Measurements from ENCODE around the gene PRIMPOL.
"Not testable (repeated sequence)": the region's sequence is repeated elsewhere in the genome, so short reads cannot be mapped to it uniquely, and the experiment has no call there.

Gene PRIMPOL

DNA sequence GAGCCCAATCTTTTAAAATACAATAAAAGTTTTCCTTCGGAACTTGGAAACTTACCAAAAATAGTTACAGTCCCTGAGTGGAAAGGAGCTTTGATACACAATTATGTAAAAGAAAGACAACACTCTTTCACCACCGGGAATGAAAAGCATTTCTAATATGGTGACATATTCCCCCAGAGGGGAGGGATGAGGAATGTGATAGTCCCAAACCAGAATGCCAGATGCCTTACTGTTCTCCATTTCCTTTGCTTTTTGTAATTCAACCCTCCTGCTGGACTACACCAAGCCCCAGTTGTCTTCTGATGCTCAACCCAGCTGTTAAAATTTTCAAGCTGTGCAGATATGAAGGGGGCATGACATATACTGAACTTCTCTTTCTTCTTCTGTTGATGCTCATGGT lies 4.1 kb downstream of the PRIMPOL start:
- no peak overlapping the region for H3K4ac ChIP-seq (ENCODE audit: low read depth, low read length)
- H2BK5ac ChIP-seq (ENCODE audit: low read length), result no peak overlapping the region
- no peaks in the 10 kb centered on the region for H3K27me3 ChIP-seq (ENCODE audit: insufficient read depth, low read length, poor library complexity)
- no peak overlapping the region for H2AK5ac ChIP-seq (ENCODE audit: low read length)
- no peak overlapping the region for H3K4me2 ChIP-seq (ENCODE audit: low read length)
- no peak overlapping the region for H3K56ac ChIP-seq (ENCODE audit: low read length)
- peaks cover 2% of the 10 kb centered on the region for H3K79me1 ChIP-seq (ENCODE audit: low read length)
- no peak overlapping the region for H3K27ac ChIP-seq (ENCODE audit: low read depth, low read length)
- no peak overlapping the region for H3K18ac ChIP-seq (ENCODE audit: low read length)
- no peak overlapping the region for H2BK15ac ChIP-seq (replicated peaks; ENCODE audit: low read depth)
- peak; percentile 34 for DNase-seq
- no peak overlapping the region for H4K5ac ChIP-seq (ENCODE audit: low read length)
- peaks cover 3% of the 10 kb centered on the region for H3K79me2 ChIP-seq (ENCODE audit: control insufficient read depth, insufficient read depth, low read length)
- no peak overlapping the region for H3K23ac ChIP-seq (ENCODE audit: low read length)
- no peaks in the 10 kb centered on the region for H3K36me3 ChIP-seq (ENCODE audit: control insufficient read depth, insufficient read depth, low read length)
- H3K4me1 ChIP-seq (ENCODE audit: control insufficient read depth, low read depth, low read length), result peaks cover 2% of the 10 kb centered on the region
- no peak overlapping the region for H2BK120ac ChIP-seq (ENCODE audit: low read depth, low read length)
- no peak overlapping the region for H4K8ac ChIP-seq (ENCODE audit: low read depth, low read length)
- H3K4me3 ChIP-seq (ENCODE audit: low read length), result no peak overlapping the region
- H3K9ac ChIP-seq (ENCODE audit: low read length), result no peak overlapping the region
- WGBS (ENCODE audit: extremely low coverage, insufficient coverage, low lambda C conversion rate), result no CpG with 5 or more reads among the region's 2 CpGs

DNA sequence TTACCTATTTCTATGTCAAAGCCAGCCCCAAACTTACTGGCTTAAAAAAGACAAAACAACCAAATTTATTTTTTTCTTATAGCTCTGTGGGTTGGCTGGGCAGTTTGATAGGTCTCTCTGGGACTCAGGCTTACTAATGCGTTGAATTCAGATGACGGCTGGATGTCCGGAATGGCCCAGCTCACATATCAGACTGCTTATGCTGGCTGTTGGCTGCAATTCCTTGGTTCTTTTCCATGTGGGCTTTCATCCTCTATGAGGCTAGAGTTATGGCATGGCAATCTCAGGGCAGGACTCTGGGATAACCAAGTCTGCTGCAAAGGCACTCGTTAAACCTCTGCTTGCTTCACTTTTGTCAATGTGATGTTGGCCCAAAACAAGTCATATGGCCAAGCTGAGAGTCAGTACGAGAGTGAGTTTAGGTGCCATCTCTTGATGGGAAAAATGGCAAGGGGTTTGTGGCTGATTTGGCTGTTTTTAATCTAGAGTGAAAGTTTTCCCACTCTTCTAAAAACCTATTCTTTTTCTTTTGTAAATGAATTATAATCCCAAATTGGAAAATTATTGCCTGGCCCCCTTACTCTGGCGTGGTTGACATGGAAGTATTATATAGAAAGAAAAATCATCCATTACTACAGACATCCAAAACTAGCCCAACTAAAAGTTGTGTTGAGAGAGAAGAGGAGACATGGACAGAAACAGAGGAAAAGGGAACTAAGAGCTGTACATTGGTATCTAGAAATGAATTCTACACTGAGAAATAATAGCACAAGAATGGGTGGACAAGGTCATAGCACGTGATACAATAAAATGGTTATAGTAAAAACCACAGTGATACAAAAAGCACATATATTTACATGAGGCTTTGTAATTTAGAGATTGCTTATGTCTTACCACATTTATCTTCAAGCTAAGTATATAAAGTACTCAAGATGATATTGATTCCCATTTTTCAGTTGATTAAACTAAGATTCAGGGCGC lies 6.6 kb downstream of the PRIMPOL start:
- Histone ChIP-seq H2BK5ac (ENCODE audit: low read length) (no peak overlapping the region), H3K27me3 (ENCODE audit: insufficient read depth, low read length, poor library complexity) (no peaks in the 10 kb centered on the region), H3K4ac (ENCODE audit: low read depth, low read length) (no peak overlapping the region), H3K79me1 (ENCODE audit: low read length) (no peaks in the 10 kb centered on the region), H3K4me2 (ENCODE audit: low read length) (no peak overlapping the region), H3K79me2 (ENCODE audit: control insufficient read depth, insufficient read depth, low read length) (no peaks in the 10 kb centered on the region), H3K18ac (ENCODE audit: low read length) (no peak overlapping the region), H2AK5ac (ENCODE audit: low read length) (no peak overlapping the region), H3K9ac (ENCODE audit: low read length) (no peak overlapping the region), H3K36me3 (ENCODE audit: control insufficient read depth, insufficient read depth, low read length) (no peaks in the 10 kb centered on the region), H3K56ac (ENCODE audit: low read length) (no peak overlapping the region), H3K4me1 (ENCODE audit: control insufficient read depth, low read depth, low read length) (no peaks in the 10 kb centered on the region), H2BK120ac (ENCODE audit: low read depth, low read length) (no peak overlapping the region), H4K5ac (ENCODE audit: low read length) (no peak overlapping the region), H3K23ac (ENCODE audit: low read length) (no peak overlapping the region), H2BK15ac (replicated peaks; ENCODE audit: low read depth) (no peak overlapping the region), H3K4me3 (ENCODE audit: low read length) (no peak overlapping the region), H4K8ac (ENCODE audit: low read depth, low read length) (no peak overlapping the region), H3K27ac (ENCODE audit: low read depth, low read length) (no peak overlapping the region)
- no CpG with 5 or more reads among the region's 8 CpGs for WGBS (ENCODE audit: extremely low coverage, insufficient coverage, low lambda C conversion rate)
- no peak for DNase-seq

DNA sequence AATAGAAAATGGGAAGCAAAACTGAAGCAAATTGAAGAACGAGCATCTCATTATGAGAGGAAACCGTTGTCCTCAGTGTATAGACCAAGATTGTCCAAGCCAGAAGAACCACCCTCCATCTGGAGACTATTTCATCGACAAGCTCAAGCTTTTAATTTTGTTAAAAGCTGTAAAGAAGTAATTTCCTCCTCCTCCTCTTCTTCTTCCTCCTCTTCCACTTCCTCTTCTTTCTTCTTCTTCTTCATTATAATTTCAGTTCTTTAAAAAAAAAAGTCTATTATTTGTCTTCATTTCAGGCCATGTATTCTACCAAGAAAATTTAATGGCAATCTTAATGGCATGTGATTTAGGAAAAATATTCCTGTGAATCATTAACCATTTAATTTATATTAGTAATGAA lies 7.6 kb downstream of the PRIMPOL start:
- Histone ChIP-seq H2BK120ac (ENCODE audit: low read depth, low read length) (no peak overlapping the region), H3K27ac (ENCODE audit: low read depth, low read length) (no peak overlapping the region), H3K27me3 (ENCODE audit: insufficient read depth, low read length, poor library complexity) (no peaks in the 10 kb centered on the region), H3K4me2 (ENCODE audit: low read length) (no peak overlapping the region), H4K5ac (ENCODE audit: low read length) (no peak overlapping the region), H4K8ac (ENCODE audit: low read depth, low read length) (no peak overlapping the region), H2BK5ac (ENCODE audit: low read length) (no peak overlapping the region), H3K4ac (ENCODE audit: low read depth, low read length) (no peak overlapping the region), H3K79me2 (ENCODE audit: control insufficient read depth, insufficient read depth, low read length) (no peaks in the 10 kb centered on the region), H3K79me1 (ENCODE audit: low read length) (no peaks in the 10 kb centered on the region), H2AK5ac (ENCODE audit: low read length) (no peak overlapping the region), H3K9ac (ENCODE audit: low read length) (no peak overlapping the region), H3K4me1 (ENCODE audit: control insufficient read depth, low read depth, low read length) (no peaks in the 10 kb centered on the region), H3K56ac (ENCODE audit: low read length) (no peak overlapping the region), H3K36me3 (ENCODE audit: control insufficient read depth, insufficient read depth, low read length) (no peaks in the 10 kb centered on the region), H2BK15ac (replicated peaks; ENCODE audit: low read depth) (no peak overlapping the region), H3K18ac (ENCODE audit: low read length) (no peak overlapping the region), H3K4me3 (ENCODE audit: low read length) (no peak overlapping the region), H3K23ac (ENCODE audit: low read length) (no peak overlapping the region)
- DNase-seq, result no peak
- no CpG with 5 or more reads among the region's 3 CpGs for WGBS (ENCODE audit: extremely low coverage, insufficient coverage, low lambda C conversion rate)

DNA sequence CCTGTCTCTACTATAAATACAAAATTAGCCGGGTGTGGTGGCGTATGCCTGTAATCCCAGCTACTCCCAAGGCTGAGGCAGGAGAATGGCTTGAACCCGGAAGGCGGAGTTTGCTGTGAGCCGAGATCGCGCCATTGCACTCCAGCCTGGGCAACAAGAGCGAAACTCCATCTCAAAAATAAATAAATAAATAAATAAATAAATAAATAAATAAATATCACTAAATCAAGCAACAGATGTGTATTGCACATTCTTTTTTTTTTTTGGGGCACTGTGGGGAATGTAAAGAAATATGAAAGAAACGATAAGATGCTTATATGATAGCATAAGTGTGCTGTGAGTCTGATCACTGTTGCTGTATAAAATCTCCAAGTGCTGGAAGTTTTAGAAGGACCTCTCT lies 8.3 kb downstream of the PRIMPOL start:
- not testable (repeated sequence) for H3K27me3 ChIP-seq (ENCODE audit: insufficient read depth, low read length, poor library complexity); H3K4me3 ChIP-seq (ENCODE audit: low read length); H2BK15ac ChIP-seq (replicated peaks; ENCODE audit: low read depth); H3K4me1 ChIP-seq (ENCODE audit: control insufficient read depth, low read depth, low read length); H3K79me2 ChIP-seq (ENCODE audit: control insufficient read depth, insufficient read depth, low read length); H4K5ac ChIP-seq (ENCODE audit: low read length); H4K8ac ChIP-seq (ENCODE audit: low read depth, low read length); H3K27ac ChIP-seq (ENCODE audit: low read depth, low read length); H2AK5ac ChIP-seq (ENCODE audit: low read length); H2BK5ac ChIP-seq (ENCODE audit: low read length); H2BK120ac ChIP-seq (ENCODE audit: low read depth, low read length); H3K23ac ChIP-seq (ENCODE audit: low read length); H3K4me2 ChIP-seq (ENCODE audit: low read length); DNase-seq; H3K36me3 ChIP-seq (ENCODE audit: control insufficient read depth, insufficient read depth, low read length); H3K18ac ChIP-seq (ENCODE audit: low read length); H3K56ac ChIP-seq (ENCODE audit: low read length); H3K79me1 ChIP-seq (ENCODE audit: low read length); H3K4ac ChIP-seq (ENCODE audit: low read depth, low read length); H3K9ac ChIP-seq (ENCODE audit: low read length)
- no CpG with 5 or more reads among the region's 9 CpGs for WGBS (ENCODE audit: extremely low coverage, insufficient coverage, low lambda C conversion rate)

DNA sequence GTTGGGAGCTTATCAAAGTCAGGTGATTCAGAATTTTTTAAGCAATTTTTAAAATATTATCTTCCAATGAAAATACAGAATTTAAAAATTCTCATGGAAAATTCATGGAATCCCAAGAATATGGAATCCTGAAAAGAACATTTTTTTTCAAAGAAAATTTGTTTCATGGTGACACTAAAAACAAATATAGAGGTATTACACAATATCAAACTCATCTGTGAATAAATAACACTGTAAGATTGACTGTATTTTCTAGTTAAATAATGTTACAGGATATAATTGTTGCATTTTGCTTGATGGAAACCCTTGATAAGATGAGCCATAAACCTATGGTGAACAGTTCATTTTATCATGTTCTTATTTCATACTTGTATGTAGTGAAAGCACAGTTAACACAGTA lies 11.4 kb downstream of the PRIMPOL start:
- no peak overlapping the region for H3K4ac ChIP-seq (ENCODE audit: low read depth, low read length)
- no peak overlapping the region for H2BK120ac ChIP-seq (ENCODE audit: low read depth, low read length)
- H3K23ac ChIP-seq (ENCODE audit: low read length), result no peak overlapping the region
- H3K27me3 ChIP-seq (ENCODE audit: insufficient read depth, low read length, poor library complexity), result no peaks in the 10 kb centered on the region
- no peaks in the 10 kb centered on the region for H3K79me1 ChIP-seq (ENCODE audit: low read length)
- H4K5ac ChIP-seq (ENCODE audit: low read length), result no peak overlapping the region
- H3K27ac ChIP-seq (ENCODE audit: low read depth, low read length), result no peak overlapping the region
- H3K4me1 ChIP-seq (ENCODE audit: control insufficient read depth, low read depth, low read length), result no peaks in the 10 kb centered on the region
- H3K18ac ChIP-seq (ENCODE audit: low read length), result no peak overlapping the region
- H2AK5ac ChIP-seq (ENCODE audit: low read length), result no peak overlapping the region
- H4K8ac ChIP-seq (ENCODE audit: low read depth, low read length), result no peak overlapping the region
- no peak overlapping the region for H3K4me3 ChIP-seq (ENCODE audit: low read length)
- no peaks in the 10 kb centered on the region for H3K36me3 ChIP-seq (ENCODE audit: control insufficient read depth, insufficient read depth, low read length)
- DNase-seq, result no peak
- no peak overlapping the region for H3K56ac ChIP-seq (ENCODE audit: low read length)
- H2BK15ac ChIP-seq (replicated peaks; ENCODE audit: low read depth), result no peak overlapping the region
- no peaks in the 10 kb centered on the region for H3K79me2 ChIP-seq (ENCODE audit: control insufficient read depth, insufficient read depth, low read length)
- no peak overlapping the region for H3K9ac ChIP-seq (ENCODE audit: low read length)
- no peak overlapping the region for H3K4me2 ChIP-seq (ENCODE audit: low read length)
- H2BK5ac ChIP-seq (ENCODE audit: low read length), result no peak overlapping the region

DNA sequence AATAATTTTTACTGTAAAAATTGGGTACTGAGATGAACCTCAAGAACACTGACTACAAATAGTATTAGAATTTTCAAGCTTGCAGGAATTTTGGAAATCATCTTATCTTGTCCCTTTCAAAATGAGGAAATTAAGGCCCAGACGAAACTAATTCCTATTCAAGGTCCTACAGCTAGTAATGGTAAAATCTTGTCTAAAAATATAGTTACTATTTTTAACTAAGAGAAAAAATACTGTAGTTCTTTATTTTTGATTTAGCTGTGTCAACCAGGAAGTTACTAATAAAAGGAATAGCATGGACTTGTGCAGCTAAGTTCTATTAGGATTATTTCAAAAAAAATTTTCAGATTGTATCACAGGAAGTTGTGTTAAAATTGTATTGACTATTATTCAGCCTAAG lies 12.7 kb downstream of the PRIMPOL start:
- H3K18ac ChIP-seq (ENCODE audit: low read length), result no peak overlapping the region
- H2BK5ac ChIP-seq (ENCODE audit: low read length), result no peak overlapping the region
- no CpG with 5 or more reads among the region's 1 CpG for WGBS (ENCODE audit: extremely low coverage, insufficient coverage, low lambda C conversion rate)
- no peaks in the 10 kb centered on the region for H3K36me3 ChIP-seq (ENCODE audit: control insufficient read depth, insufficient read depth, low read length)
- H3K27ac ChIP-seq (ENCODE audit: low read depth, low read length), result no peak overlapping the region
- H3K23ac ChIP-seq (ENCODE audit: low read length), result no peak overlapping the region
- no peak overlapping the region for H2AK5ac ChIP-seq (ENCODE audit: low read length)
- no peak overlapping the region for H2BK15ac ChIP-seq (replicated peaks; ENCODE audit: low read depth)
- H3K4me1 ChIP-seq (ENCODE audit: control insufficient read depth, low read depth, low read length), result no peaks in the 10 kb centered on the region
- no peak overlapping the region for H4K5ac ChIP-seq (ENCODE audit: low read length)
- no peaks in the 10 kb centered on the region for H3K79me1 ChIP-seq (ENCODE audit: low read length)
- no peak overlapping the region for H3K4me2 ChIP-seq (ENCODE audit: low read length)
- no peak overlapping the region for H3K56ac ChIP-seq (ENCODE audit: low read length)
- no peak overlapping the region for H3K9ac ChIP-seq (ENCODE audit: low read length)
- H3K4ac ChIP-seq (ENCODE audit: low read depth, low read length), result no peak overlapping the region
- H2BK120ac ChIP-seq (ENCODE audit: low read depth, low read length), result no peak overlapping the region
- no peak overlapping the region for H3K4me3 ChIP-seq (ENCODE audit: low read length)
- no peaks in the 10 kb centered on the region for H3K79me2 ChIP-seq (ENCODE audit: control insufficient read depth, insufficient read depth, low read length)
- DNase-seq, result no peak
- H3K27me3 ChIP-seq (ENCODE audit: insufficient read depth, low read length, poor library complexity), result no peaks in the 10 kb centered on the region
- H4K8ac ChIP-seq (ENCODE audit: low read depth, low read length), result no peak overlapping the region
